Adrenal gland (tissue), 5 donors: Measurements from ENCODE around the gene PSD2.

Source experiments
- CTCF ChIP-seq, 6 experiments: fragments of 450-650 bp in 4 of 6; fragments of 200-600 bp in 2 of 6; sonication (generic) in 1 of 6; IDR thresholded peaks; 1 replicate in 5 of 6; 2 replicates in 1 of 6; pipeline versions ENCODE4 v1.5.1 to v1.8.0; 2016 to 2021; ENCODE audit warnings: antibody characterized with exemption in 6 of 6, mild to moderate bottlenecking in 2 of 6, moderate library complexity in 1 of 6
- POLR2A ChIP-seq, 2 donors: fragments of 450-650 bp; IDR thresholded peaks; one replicate each; pipeline ENCODE4 v1.6.1; 2017; ENCODE audit warnings: antibody characterized with exemption in 2 of 2, mild to moderate bottlenecking in 2 of 2, moderate library complexity in 1 of 2
- donor health status: DM: no; HTN: no; CAD: no.

- TF ChIP-seq CTCF (IDR thresholded peaks at IDR 0.05) (no peak), POLR2A (IDR thresholded peaks at IDR 0.05) (no peak)
Observed at GRCh38 chr5:139884734-139885133, 89.1 kb downstream of the PSD2 start.
